K562 (cell line): ENCODE measurements around the gene UTP25. TPM values are rescaled to one million over a fixed set of nuclear protein-coding genes. Genes with fewer than 3 reads are reported as not detected.

ENCODE experiments used
- AFF1 ChIP-seq, 2 experiments: fragments of 450-650 bp; IDR thresholded peaks; 2 replicates each; pipeline ENCODE4 v1.6.1; 2018; ENCODE audit warnings: mild to moderate bottlenecking in 2 of 2, low read depth in 1 of 2; ENCODE audit not compliant: partially characterized antibody in 2 of 2
- ARID1B ChIP-seq: fragments of 450-650 bp; IDR thresholded peaks from 2 replicates; pipeline ENCODE4 v1.6.1; 2016; ENCODE audit warnings: antibody characterized with exemption, mild to moderate bottlenecking, inconsistent platforms
- ATF3 ChIP-seq, 2 experiments: fragments of 450-650 bp in 1 of 2; sonication (generic) in 1 of 2; formaldehyde crosslinking in 1 of 2; IDR thresholded peaks in 1 of 2; conservative IDR thresholded peaks in 1 of 2; 2 replicates each; pipeline versions ENCODE4 v1.6.1 to v1.8.1; 2016 to 2023; ENCODE audit warnings: mild to moderate bottlenecking in 2 of 2, moderate library complexity in 2 of 2, inconsistent platforms in 1 of 2, missing genetic modification reagents in 1 of 2
- BCL6 ChIP-seq: fragments of 250-450 bp; sonication (Bioruptor Pico); IDR thresholded peaks from 2 replicates; pipeline ENCODE4 v1.4.0; 2020
- BHLHE40 ChIP-seq: IDR thresholded peaks from 2 replicates; pipeline ENCODE4 v1.6.1; 2011; ENCODE audit warnings: low read length, improper control_type of control experiment
- DEAF1 ChIP-seq: fragments of 450-650 bp; formaldehyde crosslinking; IDR thresholded peaks from 2 replicates; pipeline ENCODE4 v1.4.0; 2020; ENCODE audit warnings: mild to moderate bottlenecking, moderate library complexity
- HDAC8 ChIP-seq: fragments of 450-650 bp; IDR thresholded peaks from 2 replicates; pipeline ENCODE4 v1.6.1; 2016; ENCODE audit warnings: mild to moderate bottlenecking, missing genetic modification characterization, moderate library complexity, missing compliant biosample characterization
- MECOM ChIP-seq: fragments of 250-450 bp; sonication (Bioruptor Pico); IDR thresholded peaks from 2 replicates; pipeline ENCODE4 v1.8.0; 2022; ENCODE audit warnings: inconsistent platforms
- MEIS2 ChIP-seq: fragments of 450-650 bp; IDR thresholded peaks from 2 replicates; pipeline ENCODE4 v1.6.1; 2014; ENCODE audit warnings: mild to moderate bottlenecking; ENCODE audit not compliant: partially characterized antibody
- NONO ChIP-seq, 2 experiments: fragments of 200-400 bp in 1 of 2; fragments of 450-650 bp in 1 of 2; formaldehyde crosslinking in 1 of 2; IDR thresholded peaks; 2 replicates each; pipeline ENCODE4 v1.6.1; 2017; ENCODE audit warnings: low read depth in 2 of 2, mild to moderate bottlenecking in 2 of 2, moderate library complexity in 2 of 2, low read length in 1 of 2
- POLR3A ChIP-seq: IDR thresholded peaks from 2 replicates; pipeline ENCODE4 v1.6.1; 2011; ENCODE audit warnings: borderline replicate concordance, mild to moderate bottlenecking, moderate library complexity; ENCODE audit not compliant: insufficient read length, insufficient read depth; ENCODE audit errors: extremely low read depth
- RNF219 ChIP-seq: fragments of 250-450 bp; sonication (Bioruptor Pico); IDR thresholded peaks from 2 replicates; pipeline ENCODE4 v1.5.0; 2022; ENCODE audit warnings: mild to moderate bottlenecking
- SAFB2 ChIP-seq: fragments of 200-400 bp; formaldehyde crosslinking; IDR thresholded peaks from 2 replicates; pipeline ENCODE4 v1.6.1; 2018; ENCODE audit warnings: borderline replicate concordance, low read length, low read depth, moderate library complexity; ENCODE audit not compliant: severe bottlenecking
- SUPT5H ChIP-seq: fragments of 450-650 bp; IDR thresholded peaks from 2 replicates; pipeline ENCODE4 v1.6.1; 2016
- YY1 ChIP-seq, 3 experiments: IDR thresholded peaks; 2 replicates each; pipeline ENCODE4 v1.6.1; 2011; ENCODE audit warnings: low read length in 2 of 3, mild to moderate bottlenecking in 2 of 3, moderate library complexity in 2 of 3, borderline replicate concordance in 1 of 3, control low read depth in 1 of 3, low read depth in 1 of 3; ENCODE audit not compliant: insufficient read depth in 3 of 3, insufficient replicate concordance in 2 of 3, control insufficient read depth in 1 of 3, insufficient read length in 1 of 3; ENCODE audit errors: extremely low read depth in 1 of 3
- polyA plus RNA-seq, 8 experiments: library from polyadenylated mRNA; depleted of rRNA in 4 of 8; stranded (reverse) in 5 of 8; unstranded in 3 of 8; fragments of >200 nt; fragmentation: Nextera tagmentation in 2 of 8; fragmentation: Illumina TruSeq in 1 of 8; extraction: Ambion mirVana in 2 of 8; extraction: Trizol in 1 of 8; gene quantifications; 2 replicates each; pipeline versions ENCODE4 v1.2.1 to v1.2.3, GENCODE V29; 2011 to 2014; ENCODE audit warnings: inconsistent platforms in 1 of 8, missing spikeins in 1 of 8
- total RNA-seq, 7 experiments: library from RNA; depleted of rRNA in 6 of 7; stranded (reverse); fragments of >200 nt in 6 of 7; fragmentation: Illumina TruSeq in 2 of 7; extraction: Trizol in 2 of 7; gene quantifications; 2 replicates each; pipeline versions ENCODE4 v1.2.1 to v1.2.3, GENCODE V29; 2011 to 2021; ENCODE audit warnings: low replicate concordance in 1 of 7

Gene UTP25
- total and polyA plus RNA-seq, 9 of the 15 experiments (the other 6 are each of a cell fraction or from before 2014, with no cell fraction given): 5.7 to 17.6 (median 12.0) TPM

- peak; percentile 93 for TF ChIP-seq MEIS2
- TF ChIP-seq DEAF1 (CRISPR knock-in tag): peak; percentile 8; the same call in 1 of the 2 replicates
- TF ChIP-seq MECOM: peak; percentile 75; the same call in 1 of the 2 replicates
- TF ChIP-seq ARID1B: peak; percentile 45; the same call in 1 of the 2 replicates
- TF ChIP-seq POLR3A: no peak
- 0 out of 4 replicates have a peak, but pooled peaks of 1 of the 2 experiments have one; percentile 8 for TF ChIP-seq NONO (IDR thresholded peaks at IDR 0.05; ENCODE audit: low read depth in 2 of 2, low read length in 1 of 2)
- peak; percentile 100 for TF ChIP-seq ATF3 (IDR thresholded peaks at IDR 0.05)
- TF ChIP-seq ATF3 (CRISPR knock-in tag; conservative IDR thresholded peaks at IDR 0.05): peak; percentile 75
- no peak for TF ChIP-seq SAFB2
- TF ChIP-seq BHLHE40: peak; percentile 69
- 0 out of 2 replicates have a peak, but pooled peaks have one; percentile 28 for TF ChIP-seq BCL6 (CRISPR knock-in tag)
- peak in 2 of 3 experiments; percentile 64 to 79 for TF ChIP-seq YY1 (IDR thresholded peaks at IDR 0.05; ENCODE audit: borderline replicate concordance in 1 of 3, control insufficient read depth in 1 of 3, extremely low read depth in 1 of 3, insufficient read depth in 3 of 3, insufficient read length in 1 of 3, insufficient replicate concordance in 2 of 3, low read depth in 1 of 3, low read length in 2 of 3)
- TF ChIP-seq RNF219 (CRISPR knock-in tag): no peak
- TF ChIP-seq AFF1 (IDR thresholded peaks at IDR 0.05; ENCODE audit: low read depth in 1 of 2, partially characterized antibody in 2 of 2): peak in 1 of 2 experiments; percentile 25
- TF ChIP-seq SUPT5H: peak; percentile 98
- peak; percentile 91 for TF ChIP-seq HDAC8
These were observed 43.3 kb upstream of the UTP25 start, which contains the start of gene C1orf74 (continued) for GRCh38 chr1:209784265-209785169.
